Nephron progenitor cell (in vitro differentiated cells): ENCODE results near the gene THAP2.

Experiments
- DNase-seq: peaks from one replicate; pipeline ENCODE4 v3.0.0; 2021
- H3K27ac Mint-ChIP-seq: 2 replicates; pipeline ENCODE4 v1.8.0; 2021; ENCODE audit warnings: mild to moderate bottlenecking, moderate library complexity, mixed read lengths
- H3K27me3 Mint-ChIP-seq: 2 replicates; pipeline ENCODE4 v1.8.0; 2021; ENCODE audit warnings: mild to moderate bottlenecking, low read depth, mixed read lengths; ENCODE audit not compliant: poor library complexity
- H3K36me3 Mint-ChIP-seq: 2 replicates; pipeline ENCODE4 v1.8.0; 2021; ENCODE audit warnings: low read depth, mixed read lengths
- H3K4me1 Mint-ChIP-seq: 2 replicates; pipeline ENCODE4 v1.8.0; 2021; ENCODE audit warnings: mixed read lengths
- H3K4me3 Mint-ChIP-seq: 2 replicates; pipeline ENCODE4 v1.8.0; 2021; ENCODE audit warnings: mild to moderate bottlenecking, moderate library complexity, mixed read lengths
- H3K9me3 Mint-ChIP-seq: 2 replicates; pipeline ENCODE4 v1.8.0; 2021; ENCODE audit warnings: mild to moderate bottlenecking, moderate library complexity, mixed read lengths
- TF ChIP-seq, protein P1 (sequence below): fragments of 200-600 bp; sonication (generic); IDR thresholded peaks from 2 replicates; pipeline ENCODE4 v1.5.0; 2021; ENCODE audit warnings: antibody characterized with exemption

Gene THAP2

DNA sequence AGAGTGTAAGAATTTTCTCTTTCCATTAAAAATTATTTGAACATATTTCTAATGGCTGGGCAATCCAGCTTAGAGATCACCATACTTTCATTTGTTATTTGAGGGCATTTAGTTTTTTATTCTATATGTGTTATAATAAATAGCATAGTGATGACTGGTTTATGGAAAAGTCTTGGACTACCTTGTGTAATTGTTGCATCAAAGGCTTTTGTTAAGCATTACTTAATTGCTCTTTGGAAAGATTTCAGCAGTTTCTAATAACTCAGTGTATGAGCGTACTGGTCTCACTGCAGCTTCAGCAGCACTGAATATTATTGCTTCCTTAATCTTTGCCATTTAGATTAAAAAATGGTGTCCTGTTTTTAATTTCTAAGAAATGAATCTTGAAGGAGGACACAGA, 44.6 kb downstream of the THAP2 start:
- Mint-ChIP-seq H3K4me3 (no peak overlapping the region), H3K36me3 (no peaks in the 10 kb centered on the region), H3K9me3 (peaks cover 26% of the 10 kb centered on the region), H3K27me3 (no peaks in the 10 kb centered on the region), H3K27ac (no peak overlapping the region), H3K4me1 (no peaks in the 10 kb centered on the region)
- TF ChIP-seq, protein P1, sequence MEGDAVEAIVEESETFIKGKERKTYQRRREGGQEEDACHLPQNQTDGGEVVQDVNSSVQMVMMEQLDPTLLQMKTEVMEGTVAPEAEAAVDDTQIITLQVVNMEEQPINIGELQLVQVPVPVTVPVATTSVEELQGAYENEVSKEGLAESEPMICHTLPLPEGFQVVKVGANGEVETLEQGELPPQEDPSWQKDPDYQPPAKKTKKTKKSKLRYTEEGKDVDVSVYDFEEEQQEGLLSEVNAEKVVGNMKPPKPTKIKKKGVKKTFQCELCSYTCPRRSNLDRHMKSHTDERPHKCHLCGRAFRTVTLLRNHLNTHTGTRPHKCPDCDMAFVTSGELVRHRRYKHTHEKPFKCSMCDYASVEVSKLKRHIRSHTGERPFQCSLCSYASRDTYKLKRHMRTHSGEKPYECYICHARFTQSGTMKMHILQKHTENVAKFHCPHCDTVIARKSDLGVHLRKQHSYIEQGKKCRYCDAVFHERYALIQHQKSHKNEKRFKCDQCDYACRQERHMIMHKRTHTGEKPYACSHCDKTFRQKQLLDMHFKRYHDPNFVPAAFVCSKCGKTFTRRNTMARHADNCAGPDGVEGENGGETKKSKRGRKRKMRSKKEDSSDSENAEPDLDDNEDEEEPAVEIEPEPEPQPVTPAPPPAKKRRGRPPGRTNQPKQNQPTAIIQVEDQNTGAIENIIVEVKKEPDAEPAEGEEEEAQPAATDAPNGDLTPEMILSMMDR, result no peak
- DNase-seq, result no peak

DNA sequence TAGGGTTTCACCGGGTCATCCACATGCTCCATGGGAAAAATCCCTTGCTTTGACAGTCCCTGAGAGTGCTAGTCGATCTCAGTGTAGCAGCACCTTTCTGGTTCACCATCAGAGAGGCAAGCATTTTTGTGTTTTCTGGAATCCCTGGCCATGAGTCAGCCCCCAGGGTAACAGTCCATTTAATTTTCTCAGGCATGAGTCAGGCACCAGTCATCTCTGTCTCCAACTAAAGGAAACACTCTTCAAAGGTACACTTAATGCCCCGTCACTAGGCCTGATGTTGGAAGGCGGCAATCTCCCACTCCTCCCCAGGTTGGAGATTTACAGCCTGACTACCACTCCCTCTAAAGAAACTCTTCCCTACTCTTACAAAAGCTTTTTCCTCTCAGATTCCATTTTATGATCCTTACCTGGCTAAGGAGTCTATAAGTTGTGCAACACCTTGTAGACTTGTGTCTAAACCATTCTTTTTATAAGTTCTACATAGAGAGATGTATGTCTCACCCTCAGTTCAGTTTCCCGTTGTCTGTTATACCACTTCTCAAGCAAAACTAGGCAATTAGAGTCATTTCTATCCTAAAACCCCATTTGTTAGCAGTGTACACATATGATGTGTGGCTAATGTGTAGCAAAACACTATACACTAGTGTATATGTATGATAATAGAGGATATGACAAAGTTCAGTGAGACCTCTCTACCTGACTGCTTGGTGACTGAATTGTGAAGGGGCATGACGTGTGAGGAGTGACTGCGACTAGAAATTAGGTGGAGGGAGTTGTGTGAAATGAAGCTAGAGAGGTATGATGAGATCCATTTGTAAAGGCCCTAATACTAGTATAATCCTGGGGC, 46.4 kb downstream of the THAP2 start:
- Mint-ChIP-seq H3K27ac (no peak overlapping the region), H3K4me3 (no peak overlapping the region), H3K9me3 (peaks cover 36% of the 10 kb centered on the region), H3K27me3 (no peaks in the 10 kb centered on the region), H3K4me1 (no peaks in the 10 kb centered on the region), H3K36me3 (no peaks in the 10 kb centered on the region)
- TF ChIP-seq, protein P1, result no peak
- DNase-seq, result no peak

DNA sequence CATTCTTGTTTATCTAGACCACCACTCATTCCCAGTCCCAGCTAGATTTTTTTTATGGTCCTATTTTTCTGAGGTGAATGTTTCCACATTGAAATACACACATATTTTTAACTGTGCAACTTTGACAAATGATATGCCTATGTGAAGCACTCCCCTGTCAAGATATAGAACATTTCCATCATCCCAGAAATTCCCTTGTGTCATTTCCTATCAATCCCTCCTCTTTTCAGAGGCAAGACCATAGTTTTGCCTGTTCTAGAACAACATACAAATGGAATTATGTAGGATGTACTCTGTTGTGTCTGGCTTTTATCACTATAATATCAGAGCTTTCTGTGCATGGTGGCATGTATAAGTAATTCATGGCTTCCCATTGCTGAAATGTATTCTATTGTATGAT, 54.5 kb downstream of the THAP2 start:
- Mint-ChIP-seq H3K9me3 (peaks cover 20% of the 10 kb centered on the region), H3K36me3 (no peaks in the 10 kb centered on the region), H3K4me1 (no peaks in the 10 kb centered on the region), H3K27me3 (peaks cover 3% of the 10 kb centered on the region), H3K4me3 (no peak overlapping the region), H3K27ac (no peak overlapping the region)
- TF ChIP-seq, protein P1, result no peak
- no peak for DNase-seq

DNA sequence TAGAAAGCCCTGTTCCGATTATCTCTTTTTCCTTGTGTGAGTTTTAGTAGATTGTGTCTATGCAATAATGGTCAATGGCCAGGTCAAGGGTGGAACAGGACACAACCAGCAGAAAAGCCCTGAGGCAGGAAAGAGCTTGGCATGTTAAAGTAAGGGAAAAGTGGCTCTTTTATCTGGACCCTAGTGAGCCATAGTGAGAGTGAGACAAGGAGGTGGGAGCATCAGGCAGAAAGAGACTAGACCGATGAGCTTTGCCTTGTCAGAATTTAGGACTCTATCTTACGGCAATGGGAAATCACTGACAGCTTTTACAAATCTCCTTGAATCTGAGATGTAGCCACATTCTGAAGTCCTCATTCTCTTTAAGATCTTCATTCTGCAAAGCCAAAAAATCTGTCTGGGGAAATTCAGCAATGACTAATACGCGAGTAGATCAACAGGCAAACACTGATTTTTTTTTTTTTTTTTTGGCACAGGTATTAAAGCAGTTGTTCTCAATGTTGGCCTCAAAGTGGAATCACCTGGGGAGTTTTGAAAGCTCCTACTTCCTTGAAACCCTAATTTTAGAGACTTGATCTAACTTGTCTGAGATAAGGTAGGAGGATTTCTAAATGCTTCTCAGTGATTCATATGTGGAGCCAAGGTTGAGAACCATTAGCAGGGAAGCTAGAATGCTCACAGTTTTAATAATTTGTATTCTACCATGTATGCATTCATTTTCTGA, 55.7 kb downstream of the THAP2 start:
- H3K4me1 Mint-ChIP-seq, result no peaks in the 10 kb centered on the region
- TF ChIP-seq, protein P1, result no peak

DNA sequence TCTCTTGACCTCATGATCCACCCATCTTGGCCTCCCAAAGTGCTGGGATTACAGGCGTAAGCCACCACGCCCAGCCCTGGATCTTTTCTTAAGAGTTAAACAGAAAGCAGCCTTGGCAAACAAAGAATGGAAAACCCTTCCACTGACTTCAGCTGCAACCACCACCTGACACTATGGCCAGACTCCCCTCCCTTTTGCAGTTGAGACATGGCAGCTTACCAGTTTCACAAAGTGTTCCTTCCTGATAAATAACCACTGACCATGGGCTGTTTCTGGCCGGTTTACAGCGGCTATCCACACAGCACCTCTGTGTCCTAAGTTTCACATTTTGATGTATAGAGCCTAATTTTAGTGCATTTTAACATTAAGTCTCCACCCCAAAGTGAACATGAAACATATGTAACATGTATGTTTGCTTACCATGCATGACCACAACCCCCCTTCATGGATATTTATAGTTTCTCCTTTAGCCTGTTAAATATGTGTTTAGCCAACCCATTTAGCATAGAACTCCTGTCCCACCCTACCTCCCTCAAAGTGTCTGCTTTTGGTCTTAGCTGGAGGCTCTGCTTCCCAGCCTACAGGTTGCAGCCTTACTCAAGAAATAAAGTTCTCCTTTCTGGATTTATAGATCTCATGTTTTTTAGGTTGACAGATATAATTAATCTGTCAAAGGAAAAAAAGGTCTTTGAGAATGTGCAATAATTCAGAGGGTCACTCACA, 57.8 kb downstream of the THAP2 start:
- no peaks in the 10 kb centered on the region for H3K4me1 Mint-ChIP-seq
- H3K9me3 Mint-ChIP-seq, result peaks cover 5% of the 10 kb centered on the region
- no peak overlapping the region for H3K27ac Mint-ChIP-seq
- TF ChIP-seq, protein P1, result no peak
- H3K36me3 Mint-ChIP-seq, result no peaks in the 10 kb centered on the region
- H3K27me3 Mint-ChIP-seq, result peaks cover 3% of the 10 kb centered on the region
- no peak overlapping the region for H3K4me3 Mint-ChIP-seq
- DNase-seq, result no peak

More for the DNA sequence above, 55.7 kb downstream of the THAP2 start:
- no peaks in the 10 kb centered on the region for H3K36me3 Mint-ChIP-seq
- no peak for DNase-seq
- H3K27ac Mint-ChIP-seq, result no peak overlapping the region
- peaks cover 3% of the 10 kb centered on the region for H3K27me3 Mint-ChIP-seq
- peaks cover 13% of the 10 kb centered on the region for H3K9me3 Mint-ChIP-seq
- no peak overlapping the region for H3K4me3 Mint-ChIP-seq
